Erythroblast (primary cell): Measurements from ENCODE around the gene SCLY.

Experiments
- GATA1 ChIP-seq: IDR thresholded peaks from 2 replicates; pipeline ENCODE4 v1.6.1; 2011; ENCODE audit warnings: low read depth, mild to moderate bottlenecking, control low read depth, low read length, moderate library complexity
- POLR2A ChIP-seq: IDR thresholded peaks from 2 replicates; pipeline ENCODE4 v1.6.1; 2011; ENCODE audit warnings: mild to moderate bottlenecking, low read length

- TF ChIP-seq POLR2A (no peak), GATA1 (no peak)
These were observed 71.1 kb downstream of the SCLY start for GRCh38 chr2:238131761-238132462.
